Measurements from ENCODE around the gene TUB. TPM values are rescaled to one million over a fixed set of nuclear protein-coding genes. Genes with fewer than 3 reads are reported as not detected.

Gene TUB
- total and polyA plus RNA-seq, 2 donors from 2014 or later, result 5.9 to 6.8 TPM

DNA sequence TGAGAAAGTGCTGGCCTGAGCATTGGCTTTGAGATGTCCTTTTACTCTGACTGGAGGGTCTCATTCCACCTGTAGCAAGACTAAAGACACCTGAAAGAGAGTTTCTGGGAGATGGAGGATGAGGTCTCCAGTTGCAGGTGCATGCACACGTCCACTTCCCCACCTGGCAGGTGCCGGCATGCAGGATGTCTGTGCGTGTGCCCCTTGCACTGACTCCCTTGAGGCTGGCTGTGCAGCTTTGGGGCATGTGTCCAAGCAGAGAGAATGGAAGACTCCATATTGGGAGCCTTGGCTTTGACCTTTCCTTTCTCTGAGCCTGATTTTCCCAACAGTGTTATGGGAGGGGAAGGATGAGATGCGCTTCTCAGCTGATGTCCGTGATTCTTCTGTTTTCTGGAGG lies 44.0 kb upstream of the TUB start:
- FAIRE-seq (no peak), DNase-seq (no peak)
- intact Hi-C loops (cut with DNase I), result loop anchor here (10.0 kb wide), 1 partner anchor 58 kb away; no protein-coding TSS in a partner anchor
- Histone ChIP-seq H3K9ac (ENCODE audit: low read length in 3 of 3) (no peak overlapping the region), H3K27me3 (ENCODE audit: control insufficient read depth, insufficient read depth, low read length) (no peaks in the 10 kb centered on the region), H3K27ac (ENCODE audit: low read depth in 2 of 2, low read length in 2 of 2) (no peak overlapping the region), H3K4me1 (ENCODE audit: control insufficient read depth in 2 of 3, insufficient read depth in 2 of 3, low read depth in 1 of 3, low read length in 3 of 3) (peaks cover 0 to 9% (median 3%) of the 10 kb centered on the region in 3 donors), H3K9me3 (ENCODE audit: control insufficient read depth in 2 of 3, insufficient read depth in 1 of 3, low read length in 3 of 3) (no peaks in the 10 kb centered on the region), H3K4me3 (ENCODE audit: low read length in 3 of 3) (no peak overlapping the region), H3K36me3 (ENCODE audit: control insufficient read depth in 2 of 3, insufficient read depth in 3 of 3, low read length in 3 of 3) (no peaks in the 10 kb centered on the region)
- TF ChIP-seq, protein P1, sequence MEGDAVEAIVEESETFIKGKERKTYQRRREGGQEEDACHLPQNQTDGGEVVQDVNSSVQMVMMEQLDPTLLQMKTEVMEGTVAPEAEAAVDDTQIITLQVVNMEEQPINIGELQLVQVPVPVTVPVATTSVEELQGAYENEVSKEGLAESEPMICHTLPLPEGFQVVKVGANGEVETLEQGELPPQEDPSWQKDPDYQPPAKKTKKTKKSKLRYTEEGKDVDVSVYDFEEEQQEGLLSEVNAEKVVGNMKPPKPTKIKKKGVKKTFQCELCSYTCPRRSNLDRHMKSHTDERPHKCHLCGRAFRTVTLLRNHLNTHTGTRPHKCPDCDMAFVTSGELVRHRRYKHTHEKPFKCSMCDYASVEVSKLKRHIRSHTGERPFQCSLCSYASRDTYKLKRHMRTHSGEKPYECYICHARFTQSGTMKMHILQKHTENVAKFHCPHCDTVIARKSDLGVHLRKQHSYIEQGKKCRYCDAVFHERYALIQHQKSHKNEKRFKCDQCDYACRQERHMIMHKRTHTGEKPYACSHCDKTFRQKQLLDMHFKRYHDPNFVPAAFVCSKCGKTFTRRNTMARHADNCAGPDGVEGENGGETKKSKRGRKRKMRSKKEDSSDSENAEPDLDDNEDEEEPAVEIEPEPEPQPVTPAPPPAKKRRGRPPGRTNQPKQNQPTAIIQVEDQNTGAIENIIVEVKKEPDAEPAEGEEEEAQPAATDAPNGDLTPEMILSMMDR (IDR thresholded peaks at IDR 0.05; ENCODE audit: borderline replicate concordance, extremely low read depth, insufficient read depth), result no peak

DNA sequence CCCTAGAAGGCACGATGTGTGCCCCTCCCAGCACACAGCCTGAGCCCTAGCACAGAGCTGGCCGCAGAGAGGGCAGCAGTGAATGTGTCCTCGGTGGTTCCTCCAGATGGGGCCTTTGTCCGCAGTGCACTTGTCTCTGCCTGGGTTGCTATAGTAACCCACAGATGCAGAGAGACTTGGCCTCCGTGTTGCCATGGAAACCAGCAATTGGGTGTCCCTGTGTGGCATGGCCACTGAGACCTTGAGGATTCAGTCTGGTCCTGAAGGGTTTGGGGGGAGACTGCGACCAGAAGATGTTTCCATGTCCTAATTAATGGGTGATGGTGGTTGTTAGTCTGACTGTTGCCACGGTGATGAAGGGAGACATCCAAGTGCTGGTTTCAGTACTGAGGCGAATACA lies 42.6 kb upstream of the TUB start:
- no peak for FAIRE-seq
- Histone ChIP-seq H3K4me1 (ENCODE audit: control insufficient read depth in 2 of 3, insufficient read depth in 2 of 3, low read depth in 1 of 3, low read length in 3 of 3) (peaks cover 0 to 3% (median 3%) of the 10 kb centered on the region in 3 donors), H3K4me3 (ENCODE audit: low read length in 3 of 3) (no peak overlapping the region), H3K36me3 (ENCODE audit: control insufficient read depth in 2 of 3, insufficient read depth in 3 of 3, low read length in 3 of 3) (no peaks in the 10 kb centered on the region), H3K9ac (ENCODE audit: low read length in 3 of 3) (no peak overlapping the region), H3K9me3 (ENCODE audit: control insufficient read depth in 2 of 3, insufficient read depth in 1 of 3, low read length in 3 of 3) (no peaks in the 10 kb centered on the region), H3K27ac (ENCODE audit: low read depth in 2 of 2, low read length in 2 of 2) (no peak overlapping the region), H3K27me3 (ENCODE audit: control insufficient read depth, insufficient read depth, low read length) (no peaks in the 10 kb centered on the region)
- DNase-seq, result no peak
- TF ChIP-seq, protein P1 (IDR thresholded peaks at IDR 0.05; ENCODE audit: borderline replicate concordance, extremely low read depth, insufficient read depth), result no peak
- intact Hi-C loops (cut with DNase I), result loop anchor here (10.0 kb wide), 1 partner anchor 56 kb away; no protein-coding TSS in a partner anchor

DNA sequence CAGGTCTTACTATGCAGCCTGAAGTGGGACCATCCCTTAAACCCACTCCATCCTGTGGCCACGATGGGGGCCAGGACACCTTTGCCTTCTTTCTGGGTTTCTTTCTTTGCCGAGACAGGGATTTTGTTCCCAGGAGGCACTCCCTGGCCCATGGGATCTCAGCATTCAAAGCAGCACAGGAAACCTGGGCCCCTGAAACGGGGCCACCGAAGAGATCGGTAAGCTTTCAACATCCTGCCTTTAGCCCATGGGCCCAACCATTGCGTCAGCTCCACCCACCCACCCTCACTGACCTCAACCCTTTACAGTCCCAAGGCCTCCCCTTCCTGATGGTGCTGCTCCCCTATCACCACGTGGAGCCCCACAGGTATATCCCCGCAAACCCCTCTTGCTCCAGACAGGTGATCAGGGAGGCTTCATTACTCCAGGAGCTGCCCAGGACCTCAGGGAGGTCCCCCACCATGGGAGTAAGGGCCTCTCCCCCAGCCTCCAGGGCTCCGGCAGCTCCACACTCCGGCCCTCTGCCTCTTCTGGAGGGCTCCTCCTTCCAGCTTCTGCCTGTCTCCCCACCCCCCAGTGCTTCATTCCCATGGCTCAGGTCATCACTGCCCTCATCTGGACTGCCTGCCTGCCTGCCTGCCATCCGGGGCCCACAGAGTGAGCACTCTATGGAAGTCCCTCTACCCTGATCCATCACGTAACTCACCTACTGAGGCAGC lies 42.0 kb upstream of the TUB start:
- Histone ChIP-seq H3K9ac (ENCODE audit: low read length in 3 of 3) (no peak overlapping the region), H3K36me3 (ENCODE audit: control insufficient read depth in 2 of 3, insufficient read depth in 3 of 3, low read length in 3 of 3) (no peaks in the 10 kb centered on the region), H3K4me3 (ENCODE audit: low read length in 3 of 3) (no peak overlapping the region), H3K27ac (ENCODE audit: low read depth in 2 of 2, low read length in 2 of 2) (no peak overlapping the region), H3K9me3 (ENCODE audit: control insufficient read depth in 2 of 3, insufficient read depth in 1 of 3, low read length in 3 of 3) (no peaks in the 10 kb centered on the region), H3K27me3 (ENCODE audit: control insufficient read depth, insufficient read depth, low read length) (no peaks in the 10 kb centered on the region), H3K4me1 (ENCODE audit: control insufficient read depth in 2 of 3, insufficient read depth in 2 of 3, low read depth in 1 of 3, low read length in 3 of 3) (peaks cover 0 to 3% (median 0%) of the 10 kb centered on the region in 3 donors)
- TF ChIP-seq, protein P1 (IDR thresholded peaks at IDR 0.05; ENCODE audit: borderline replicate concordance, extremely low read depth, insufficient read depth), result no peak
- FAIRE-seq (no peak), DNase-seq (peak in 1 of 5 donors; percentile 32)
- intact Hi-C loops (cut with DNase I), result loop anchor here (10.0 kb wide), 1 partner anchor 56 kb away; no protein-coding TSS in a partner anchor

All from kidney (tissue), 14 donors.